Measurements from ENCODE around the gene COTL1.

- TF ChIP-seq POLR2A (IDR thresholded peaks at IDR 0.05) (no peak), EP300 (IDR thresholded peaks at IDR 0.05) (no peak), CTCF (IDR thresholded peaks at IDR 0.05) (no peak)
These were observed 54.0 kb downstream of the COTL1 start for GRCh38 chr16:84563786-84564420.
